BE2C (cell line): Measurements from ENCODE around the gene IQCE.

Experiments used
- DNase-seq: peaks from one replicate; pipeline ENCODE4 v3.0.0-alpha.2; 2020
- H3K27me3 ChIP-seq: fragments of 250-450 bp; sonication (Bioruptor Pico); 2 replicates; pipeline ENCODE4 v1.5.1; 2020; ENCODE audit warnings: mild to moderate bottlenecking
- H3K36me3 ChIP-seq: fragments of 250-450 bp; sonication (Bioruptor Pico); 2 replicates; pipeline ENCODE4 v1.5.1; 2020; ENCODE audit warnings: mild to moderate bottlenecking
- H3K4me1 ChIP-seq: fragments of 250-450 bp; sonication (Bioruptor Pico); 2 replicates; pipeline ENCODE4 v1.5.1; 2020
- H3K4me3 ChIP-seq: 2 replicates; pipeline ENCODE4 v1.5.1; 2011; ENCODE audit warnings: low read depth, low read length
- H3K9me3 ChIP-seq: fragments of 250-450 bp; sonication (Bioruptor Pico); 2 replicates; pipeline ENCODE4 v1.5.1; 2020
- CTCF ChIP-seq: IDR thresholded peaks from 2 replicates; pipeline ENCODE4 v1.5.1; 2012; ENCODE audit warnings: mild to moderate bottlenecking, low read depth, low read length

The IQCE gene

GRCh38 chr7:2523461-2523936 is 35.3 kb upstream of the IQCE start:
- Histone ChIP-seq H3K9me3 (no peaks in the 10 kb centered on the region), H3K27me3 (no peaks in the 10 kb centered on the region), H3K4me1 (peaks cover 34% of the 10 kb centered on the region), H3K4me3 (peak overlapping the region; percentile 16), H3K36me3 (peaks cover 26% of the 10 kb centered on the region)
- TF ChIP-seq CTCF: no peak
- no peak for DNase-seq

GRCh38 chr7:2523941-2524807 is 34.6 kb upstream of the IQCE start:
- peaks cover 31% of the 10 kb centered on the region for H3K4me1 ChIP-seq
- peak; percentile 83 for DNase-seq

GRCh38 chr7:2524808-2525657 is 33.7 kb upstream of the IQCE start:
- no peaks in the 10 kb centered on the region for H3K27me3 ChIP-seq
- peaks cover 35% of the 10 kb centered on the region for H3K36me3 ChIP-seq
- H3K4me1 ChIP-seq: peaks cover 30% of the 10 kb centered on the region
- H3K4me3 ChIP-seq: no peak overlapping the region
- H3K9me3 ChIP-seq: no peaks in the 10 kb centered on the region
- no peak for TF ChIP-seq CTCF
- no peak for DNase-seq

More at GRCh38 chr7:2523941-2524807, 34.6 kb upstream of the IQCE start:
- TF ChIP-seq CTCF: no peak
- H3K9me3 ChIP-seq: no peaks in the 10 kb centered on the region
- no peaks in the 10 kb centered on the region for H3K27me3 ChIP-seq
- peaks cover 32% of the 10 kb centered on the region for H3K36me3 ChIP-seq
- peak overlapping the region; percentile 16 for H3K4me3 ChIP-seq

GRCh38 chr7:2525658-2526630 is 32.8 kb upstream of the IQCE start:
- Histone ChIP-seq H3K27me3 (no peaks in the 10 kb centered on the region), H3K4me1 (peaks cover 37% of the 10 kb centered on the region), H3K9me3 (no peaks in the 10 kb centered on the region), H3K36me3 (peaks cover 35% of the 10 kb centered on the region), H3K4me3 (no peak overlapping the region)
- no peak for TF ChIP-seq CTCF
- DNase-seq: no peak

- H3K9me3 ChIP-seq: no peaks in the 10 kb centered on the region
- H3K4me3 ChIP-seq: no peak overlapping the region
- peak; percentile 9 for DNase-seq
- H3K4me1 ChIP-seq: peaks cover 36% of the 10 kb centered on the region
- TF ChIP-seq CTCF: no peak
- H3K27me3 ChIP-seq: no peaks in the 10 kb centered on the region
- peaks cover 35% of the 10 kb centered on the region for H3K36me3 ChIP-seq
Observed at GRCh38 chr7:2526659-2527504, 31.9 kb upstream of the IQCE start.
